HK-2 (cell line): Measurements from ENCODE around the gene CGAS.
"Not testable (repeated sequence)": the region's sequence is repeated elsewhere in the genome, so short reads cannot be mapped to it uniquely, and the experiment has no call there.

Source experiments
- DNase-seq: peaks from one replicate; pipeline ENCODE4 v3.0.0-alpha.2; 2018; ENCODE audit not compliant: unreplicated experiment

CGAS gene

GRCh38 chr6:73452107-73452461 is at the start of gene CGAS:
Gene CGAS (minus strand): TSS chr6:73452297. CDS start chr6:73452181, 116 bp downstream.
- DNase-seq, result peak; percentile 91

- DNase-seq, result no peak
These were observed 45.8 kb upstream of the CGAS start for GRCh38 chr6:73497915-73498314.

- no peak for DNase-seq
These were observed 39.3 kb upstream of the CGAS start for GRCh38 chr6:73491377-73491776.

GRCh38 chr6:73487473-73487872 is 35.4 kb upstream of the CGAS start:
- no peak for DNase-seq

GRCh38 chr6:73484438-73484837 is 32.3 kb upstream of the CGAS start:
- no peak for DNase-seq

- peak; percentile 3 for DNase-seq
These were observed 29.9 kb upstream of the CGAS start for GRCh38 chr6:73481969-73482368.

- DNase-seq, result no peak
These were observed 25.3 kb upstream of the CGAS start for GRCh38 chr6:73477407-73477806.

GRCh38 chr6:73476723-73477122 is 24.6 kb upstream of the CGAS start:
- DNase-seq, result no peak

- DNase-seq, result no peak
These were observed 19.7 kb upstream of the CGAS start for GRCh38 chr6:73471686-73472290.

GRCh38 chr6:73461537-73462350 is 9.6 kb upstream of the CGAS start, which contains the start of gene MTO1:
Gene MTO1 (plus strand): TSS chr6:73461737. CDS start chr6:73461855, 118 bp downstream.
- peak; percentile 84 for DNase-seq

- no peak for DNase-seq
These were observed 8.0 kb upstream of the CGAS start for GRCh38 chr6:73460056-73460455.

GRCh38 chr6:73459474-73459873 is 7.4 kb upstream of the CGAS start:
- not testable (repeated sequence) for DNase-seq

- no peak for DNase-seq
These were observed 4.0 kb upstream of the CGAS start for GRCh38 chr6:73455865-73456629.

- DNase-seq, result peak; percentile 58
These were observed 632 bp downstream of the CGAS start for GRCh38 chr6:73451223-73452106.

GRCh38 chr6:73443555-73443954 is 8.5 kb downstream of the CGAS start:
- DNase-seq, result no peak

- DNase-seq, result no peak
These were observed 16.9 kb downstream of the CGAS start for GRCh38 chr6:73435236-73435635.

- no peak for DNase-seq
These were observed 30.6 kb downstream of the CGAS start for GRCh38 chr6:73421534-73421933.

- no peak for DNase-seq
These were observed 33.9 kb downstream of the CGAS start for GRCh38 chr6:73418081-73418741.

GRCh38 chr6:73413102-73413501 is 39.0 kb downstream of the CGAS start:
- DNase-seq, result no peak

- DNase-seq, result no peak
These were observed 42.7 kb downstream of the CGAS start for GRCh38 chr6:73409395-73409794.

- no peak for DNase-seq
These were observed 51.4 kb downstream of the CGAS start for GRCh38 chr6:73400656-73401055.
